Mucosa of stomach (tissue), 1 donor: Measurements from ENCODE around the gene GUCA1A.
A peak's percentile ranks its signal among the peaks of the same experiment; 100 is the strongest.
"Not testable (repeated sequence)": the region's sequence is repeated elsewhere in the genome, so short reads cannot be mapped to it uniquely, and the experiment has no call there.

ENCODE experiments used
- H3K27me3 ChIP-seq: one replicate; pipeline ENCODE4 v1.7.0; 2013; ENCODE audit warnings: mild to moderate bottlenecking, low read length; ENCODE audit not compliant: control insufficient read depth, insufficient read depth
- H3K36me3 ChIP-seq: one replicate; pipeline ENCODE4 v1.7.0; 2013; ENCODE audit warnings: low read length; ENCODE audit not compliant: control insufficient read depth, insufficient read depth
- H3K4me1 ChIP-seq: one replicate; pipeline ENCODE4 v1.7.0; 2013; ENCODE audit warnings: mild to moderate bottlenecking, low read length; ENCODE audit not compliant: control insufficient read depth, insufficient read depth
- H3K4me3 ChIP-seq: one replicate; pipeline ENCODE4 v1.7.0; 2013; ENCODE audit warnings: low read length
- H3K9ac ChIP-seq: one replicate; pipeline ENCODE4 v1.7.0; 2013; ENCODE audit warnings: mild to moderate bottlenecking, low read length, moderate library complexity
- H3K9me3 ChIP-seq: one replicate; pipeline ENCODE4 v1.7.0; 2013; ENCODE audit warnings: mild to moderate bottlenecking, low read length, moderate library complexity; ENCODE audit not compliant: control insufficient read depth
- donor health status: Pancreatic carcinoma.

Gene GUCA1A

DNA sequence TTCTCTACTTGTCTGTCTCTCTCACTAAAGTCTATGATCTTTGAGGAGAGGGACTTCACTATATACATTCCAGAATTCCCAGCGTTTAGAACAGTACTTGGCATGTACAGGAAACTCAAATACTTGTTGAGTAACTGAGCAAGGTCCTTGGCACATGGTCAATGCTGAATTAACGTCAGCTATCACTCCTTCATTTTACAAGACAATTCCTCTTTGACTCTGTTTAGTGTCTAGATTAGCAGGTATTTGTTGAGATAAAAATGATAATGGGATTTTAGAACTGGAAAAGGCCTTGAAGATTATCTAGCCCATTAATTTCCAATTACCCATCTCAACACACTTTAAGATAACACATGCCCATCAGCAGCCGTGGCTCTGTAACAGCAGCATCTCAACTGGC lies 28.2 kb downstream of the GUCA1A start:
- H3K4me1 ChIP-seq, result peaks cover 33% of the 10 kb centered on the region
- no peaks in the 10 kb centered on the region for H3K36me3 ChIP-seq
- H3K27me3 ChIP-seq, result no peaks in the 10 kb centered on the region
- H3K9ac ChIP-seq, result no peak overlapping the region
- H3K4me3 ChIP-seq, result no peak overlapping the region
- H3K9me3 ChIP-seq, result no peaks in the 10 kb centered on the region

DNA sequence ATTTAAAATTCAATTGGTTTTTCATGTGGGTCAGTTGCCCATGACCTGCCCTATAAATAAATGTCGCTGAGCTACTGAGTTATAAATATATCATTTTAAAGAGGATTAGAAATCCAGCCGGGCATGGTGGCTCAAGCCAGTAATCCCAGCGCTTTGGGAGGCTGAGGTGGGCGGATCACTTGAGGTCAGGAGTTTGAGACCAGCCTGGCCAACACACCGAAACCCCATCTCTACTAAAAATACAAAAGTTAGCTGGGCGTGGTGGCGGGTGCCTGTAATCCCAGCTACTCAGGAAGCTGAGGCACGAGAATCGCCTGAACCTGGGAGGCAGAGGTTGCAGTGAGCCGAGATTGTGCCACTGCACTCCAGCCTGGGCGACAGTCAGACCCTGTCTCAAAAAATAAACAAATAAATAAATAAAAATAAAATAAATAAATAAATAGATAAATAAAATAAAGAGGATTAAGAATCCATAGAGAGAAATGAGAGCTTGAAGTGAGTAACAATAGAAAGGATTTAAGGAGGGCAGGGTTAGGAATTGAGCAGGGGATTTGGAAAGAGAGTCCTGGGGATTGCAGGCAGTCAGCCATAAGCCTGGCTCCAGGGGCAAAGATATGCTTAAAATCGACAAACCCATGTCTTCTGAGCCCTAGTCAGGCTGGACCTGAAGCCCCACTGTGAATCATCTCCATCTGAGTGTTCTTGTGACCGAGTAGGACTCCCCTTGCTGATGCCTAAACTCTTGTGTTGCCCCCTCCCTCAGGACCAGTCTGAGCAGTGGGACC lies 29.2 kb downstream of the GUCA1A start:
- not testable (repeated sequence) for H3K27me3 ChIP-seq, H3K36me3 ChIP-seq, H3K9me3 ChIP-seq, H3K4me3 ChIP-seq, H3K9ac ChIP-seq
- H3K4me1 ChIP-seq, result peaks cover 33% of the 10 kb centered on the region

DNA sequence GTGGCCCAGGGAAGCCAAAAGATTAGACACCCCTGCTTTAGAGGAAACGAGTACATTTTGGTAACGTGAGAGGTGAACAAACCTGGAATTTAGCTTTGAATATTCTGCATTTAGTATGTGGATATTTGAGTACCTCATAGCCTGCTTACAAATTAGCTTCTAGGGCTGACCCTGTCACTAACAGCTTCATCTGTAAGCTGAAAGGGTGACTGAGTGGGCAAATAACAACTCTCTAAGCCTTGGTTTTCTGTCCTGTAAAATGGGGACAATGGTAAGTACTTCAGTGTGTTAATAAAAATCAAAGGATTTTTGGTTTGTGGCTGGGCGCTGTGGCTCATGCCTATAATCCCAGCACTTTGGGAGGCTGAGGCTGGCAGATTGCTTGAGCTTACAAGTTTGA lies 30.0 kb downstream of the GUCA1A start:
- H3K4me3 ChIP-seq, result no peak overlapping the region
- H3K4me1 ChIP-seq, result peaks cover 24% of the 10 kb centered on the region
- no peaks in the 10 kb centered on the region for H3K36me3 ChIP-seq
- H3K27me3 ChIP-seq, result no peaks in the 10 kb centered on the region
- no peak overlapping the region for H3K9ac ChIP-seq
- H3K9me3 ChIP-seq, result no peaks in the 10 kb centered on the region

DNA sequence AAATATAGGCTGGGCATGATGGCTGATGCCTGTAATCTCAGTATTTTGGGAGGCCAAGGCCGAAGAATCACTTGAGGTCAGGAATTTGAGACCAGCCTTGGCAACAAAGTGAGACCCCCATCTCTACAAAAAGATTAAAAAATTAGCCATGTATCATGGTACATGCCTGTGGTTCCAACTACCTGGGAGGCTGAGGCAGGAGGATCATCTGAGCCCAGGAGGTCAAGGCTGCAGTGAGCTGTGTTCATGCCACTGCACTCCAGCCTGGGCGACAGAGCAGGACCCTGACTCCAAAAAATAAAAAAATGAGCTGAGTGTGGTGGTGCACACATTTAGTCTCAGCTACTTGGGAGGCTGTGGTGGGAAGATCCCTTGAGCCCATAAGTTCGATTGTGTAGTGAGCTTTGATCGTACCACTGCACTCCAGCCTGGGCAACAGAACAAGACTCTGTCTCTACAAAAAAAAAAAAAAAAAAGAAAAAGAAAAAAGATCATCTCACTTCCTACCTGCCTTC lies 31.7 kb downstream of the GUCA1A start:
- peaks cover 4% of the 10 kb centered on the region for H3K36me3 ChIP-seq
- H3K9ac ChIP-seq, result no peak overlapping the region
- H3K9me3 ChIP-seq, result no peaks in the 10 kb centered on the region
- H3K4me3 ChIP-seq, result no peak overlapping the region
- peaks cover 24% of the 10 kb centered on the region for H3K4me1 ChIP-seq
- H3K27me3 ChIP-seq, result no peaks in the 10 kb centered on the region

DNA sequence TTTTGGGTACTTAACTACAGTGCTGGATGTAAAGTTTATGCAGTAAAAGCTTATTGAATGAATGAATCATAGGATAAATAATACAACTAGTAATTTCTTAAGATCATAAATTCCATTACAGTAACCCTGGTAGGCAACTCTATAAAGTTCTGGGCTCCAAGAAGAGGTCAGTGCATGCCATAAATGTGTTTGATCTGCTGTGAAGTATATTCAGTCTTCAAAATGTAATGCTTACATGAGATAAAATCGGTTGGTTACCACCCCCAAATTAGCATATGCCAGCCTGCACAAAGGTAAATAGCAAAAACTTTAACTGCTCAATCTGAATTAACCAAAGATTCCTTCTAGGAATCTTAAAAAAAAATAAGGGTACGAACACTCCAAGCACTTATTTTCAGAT lies 34.4 kb downstream of the GUCA1A start:
- H3K4me1 ChIP-seq, result peaks cover 17% of the 10 kb centered on the region
- H3K4me3 ChIP-seq, H3K9ac ChIP-seq, H3K27me3 ChIP-seq, H3K9me3 ChIP-seq: not testable (repeated sequence)
- H3K36me3 ChIP-seq, result peaks cover 13% of the 10 kb centered on the region

DNA sequence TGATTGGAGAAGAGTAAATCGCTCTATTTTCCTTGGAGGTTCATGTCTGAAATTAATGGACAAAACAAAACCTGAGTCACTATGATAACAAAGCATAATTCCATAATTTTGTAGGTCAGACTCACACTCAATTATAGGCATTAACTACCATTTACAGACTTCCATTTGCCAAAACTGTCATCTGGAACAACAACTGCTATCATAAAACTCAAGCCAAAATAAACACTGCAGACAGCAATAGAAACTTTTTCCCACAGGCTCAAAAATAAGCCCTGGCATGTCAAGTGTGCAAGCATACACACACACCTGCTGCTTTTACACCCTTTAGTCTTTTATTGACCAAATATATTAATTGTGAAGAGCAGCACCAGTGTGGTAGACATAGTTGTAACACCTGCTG lies 37.4 kb downstream of the GUCA1A start:
- H3K27me3 ChIP-seq, result no peaks in the 10 kb centered on the region
- no peak overlapping the region for H3K9ac ChIP-seq
- no peaks in the 10 kb centered on the region for H3K9me3 ChIP-seq
- H3K4me3 ChIP-seq, result no peak overlapping the region
- H3K4me1 ChIP-seq, result no peaks in the 10 kb centered on the region
- H3K36me3 ChIP-seq, result peaks cover 13% of the 10 kb centered on the region

DNA sequence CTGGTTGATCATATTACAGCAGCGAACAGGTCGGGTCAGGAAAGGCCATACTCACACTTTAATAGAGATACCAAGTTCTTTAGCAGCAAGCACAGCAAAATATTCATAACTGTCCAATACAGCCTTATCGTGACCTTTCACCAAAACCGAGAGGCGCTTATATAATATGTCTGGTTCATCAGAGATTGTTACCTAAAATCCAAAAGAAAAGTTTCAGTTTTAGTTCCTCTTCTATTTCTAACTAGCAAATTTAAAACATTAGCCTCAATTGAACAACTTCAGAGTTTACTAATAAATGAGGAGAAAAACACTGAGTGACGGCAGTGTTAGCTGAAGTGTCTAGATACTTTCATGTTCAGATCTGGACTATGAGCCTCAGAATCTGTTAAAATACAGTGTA lies 38.6 kb downstream of the GUCA1A start:
- Histone ChIP-seq H3K9me3 (no peaks in the 10 kb centered on the region), H3K4me1 (peaks cover 7% of the 10 kb centered on the region), H3K27me3 (no peaks in the 10 kb centered on the region), H3K36me3 (peaks cover 13% of the 10 kb centered on the region), H3K9ac (no peak overlapping the region), H3K4me3 (no peak overlapping the region)

DNA sequence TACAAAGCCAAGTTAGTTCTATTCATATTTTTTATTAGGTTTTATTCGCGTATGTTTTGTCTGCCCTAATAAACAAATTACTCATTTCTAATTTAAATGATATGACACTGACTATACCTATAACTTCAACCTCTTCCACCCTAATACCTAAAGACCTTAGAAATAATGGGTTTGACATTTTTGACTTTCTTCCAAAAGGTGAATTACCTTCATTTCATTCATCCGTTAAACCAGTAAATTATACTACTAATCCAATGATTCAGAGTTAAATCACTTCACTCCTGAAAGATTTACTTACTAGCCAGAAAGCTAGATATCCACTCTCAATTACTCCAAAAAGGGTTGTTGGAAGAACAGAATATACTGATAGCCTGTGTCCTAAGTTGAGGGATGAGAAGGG lies 39.3 kb downstream of the GUCA1A start:
- Histone ChIP-seq H3K4me3 (no peak overlapping the region), H3K27me3 (no peaks in the 10 kb centered on the region), H3K36me3 (peaks cover 13% of the 10 kb centered on the region), H3K9me3 (no peaks in the 10 kb centered on the region), H3K4me1 (peaks cover 9% of the 10 kb centered on the region), H3K9ac (no peak overlapping the region)

DNA sequence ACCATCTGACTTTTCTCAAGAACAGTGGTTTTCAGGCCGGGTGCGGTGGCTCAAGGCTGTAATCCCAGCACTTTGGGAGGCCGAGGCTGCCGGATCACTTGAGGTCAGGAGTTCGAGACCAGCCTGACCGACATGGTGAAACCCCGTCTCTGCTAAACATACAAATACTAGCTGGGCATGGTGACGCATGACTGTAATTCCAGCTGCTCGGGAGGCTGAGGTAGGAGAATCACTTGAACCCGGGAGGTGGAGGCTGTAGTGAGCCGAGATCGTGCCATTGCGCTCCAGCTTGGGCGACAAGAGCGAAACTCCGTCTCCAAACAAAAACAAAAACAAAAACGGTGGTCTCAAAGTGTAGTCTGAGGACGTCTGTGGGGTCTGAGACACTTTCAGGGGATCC lies 43.3 kb downstream of the GUCA1A start:
- H3K9me3 ChIP-seq, H3K36me3 ChIP-seq, H3K4me3 ChIP-seq, H3K27me3 ChIP-seq, H3K4me1 ChIP-seq: not testable (repeated sequence)
- H3K9ac ChIP-seq, result peak overlapping the region; percentile 86

DNA sequence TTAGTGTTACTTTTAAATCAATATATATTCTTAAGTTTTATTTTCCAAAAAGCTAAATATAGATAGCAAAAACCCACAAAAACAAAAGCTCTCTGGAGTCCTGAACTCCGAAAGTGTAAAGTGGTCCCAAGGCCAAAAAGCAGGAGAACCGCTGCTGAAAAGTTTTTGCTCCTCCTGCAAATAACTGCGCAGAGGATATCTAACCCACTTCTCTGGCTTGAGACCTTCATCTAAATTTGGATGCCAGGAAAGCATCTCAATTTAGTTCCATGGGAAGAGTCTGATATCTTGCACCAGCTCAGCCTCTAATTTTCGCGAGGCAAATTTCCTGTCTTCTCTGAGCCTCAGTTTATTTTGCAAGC lies 44.0 kb downstream of the GUCA1A start:
- Histone ChIP-seq H3K9ac (peak overlapping the region; percentile 86), H3K36me3 (no peaks in the 10 kb centered on the region)

DNA sequence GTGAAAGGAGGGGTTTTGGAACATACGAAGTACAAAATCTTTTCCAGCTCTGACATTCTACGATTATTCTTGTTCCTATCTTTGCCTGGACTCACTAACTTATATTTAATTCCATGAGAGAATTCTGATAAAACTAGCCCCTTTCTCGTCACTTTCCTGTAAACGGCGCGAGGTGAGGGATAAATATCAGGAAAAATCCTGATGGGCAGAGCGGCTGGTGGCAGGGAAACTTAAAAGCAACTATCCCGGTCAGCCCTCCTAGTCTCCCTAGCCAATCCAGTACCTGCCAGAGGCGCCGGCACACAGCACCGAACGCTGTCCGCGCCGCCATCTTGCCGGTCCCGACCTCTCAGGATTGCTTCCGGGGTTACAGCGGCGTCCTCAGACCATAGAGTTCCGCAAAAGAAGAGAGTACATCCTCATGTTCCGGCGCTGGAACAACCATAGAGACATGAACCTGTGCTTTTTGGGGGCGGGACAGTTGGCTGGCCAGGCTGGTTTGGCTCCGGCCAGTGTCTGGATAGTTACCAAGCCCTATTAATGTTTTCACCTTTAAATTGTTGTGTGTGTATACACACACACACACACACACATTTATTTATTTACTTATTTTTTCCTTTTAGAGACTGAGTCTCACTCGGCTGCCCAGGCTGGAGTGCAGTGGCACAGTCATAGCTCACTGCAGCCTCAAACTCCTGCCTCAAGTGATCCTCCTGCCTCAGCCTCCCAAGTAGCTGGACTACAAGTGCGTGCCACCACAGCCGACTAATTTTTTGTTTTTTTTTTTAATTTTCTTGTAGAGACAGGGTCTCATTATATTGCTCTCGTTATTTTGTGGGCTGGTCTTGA lies 44.6 kb downstream of the GUCA1A start, which contains the start of gene MRPS10:
TSS of gene MRPS10 (minus strand) at position 343 of the 849 bp plus-strand sequence. CDS start at position 331, 12 bp downstream.
- peak within 1 kb of the TSS; percentile 86 for H3K9ac ChIP-seq
- H3K36me3 ChIP-seq, result no peaks in the 10 kb centered on the region
- no peaks in the 10 kb centered on the region for H3K9me3 ChIP-seq
- no peaks in the 10 kb centered on the region for H3K27me3 ChIP-seq
- peak within 1 kb of the TSS; percentile 86 for H3K4me3 ChIP-seq
- H3K4me1 ChIP-seq, result peaks cover 9% of the 10 kb centered on the region

More for the DNA sequence above, 44.0 kb downstream of the GUCA1A start:
- peaks cover 9% of the 10 kb centered on the region for H3K4me1 ChIP-seq
- peak overlapping the region; percentile 86 for H3K4me3 ChIP-seq
- H3K27me3 ChIP-seq, result no peaks in the 10 kb centered on the region
- no peaks in the 10 kb centered on the region for H3K9me3 ChIP-seq

DNA sequence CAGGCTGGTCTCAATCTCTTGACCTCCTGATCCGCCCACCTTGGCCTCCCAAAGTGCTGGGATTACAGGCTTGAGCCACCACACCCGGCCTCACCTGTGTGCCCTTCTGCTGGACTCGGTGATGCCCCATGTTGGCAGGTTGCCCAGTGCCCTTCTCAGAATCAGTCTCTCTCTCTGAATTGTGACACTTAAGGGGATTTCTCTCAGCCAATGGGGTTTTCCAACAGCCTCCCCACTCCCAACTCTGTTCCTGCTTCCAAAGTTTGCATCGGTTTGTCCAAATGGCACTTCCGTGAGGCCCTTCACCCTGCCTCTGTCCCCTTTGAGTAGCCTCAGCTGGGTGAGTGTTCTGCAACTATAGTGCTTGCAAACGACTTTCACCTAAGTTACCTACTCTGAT lies 47.6 kb downstream of the GUCA1A start:
- peaks cover 10% of the 10 kb centered on the region for H3K4me1 ChIP-seq
- no peak overlapping the region for H3K9ac ChIP-seq
- no peaks in the 10 kb centered on the region for H3K9me3 ChIP-seq
- H3K36me3 ChIP-seq, result no peaks in the 10 kb centered on the region
- no peak overlapping the region for H3K4me3 ChIP-seq
- H3K27me3 ChIP-seq, result no peaks in the 10 kb centered on the region
